K562 (cell line): ENCODE measurements around the gene EXOC4. TPM values are rescaled to one million over a fixed set of nuclear protein-coding genes. Genes with fewer than 3 reads are reported as not detected.

ENCODE experiments used
- ATF4 ChIP-seq: fragments of 450-650 bp; formaldehyde crosslinking; IDR thresholded peaks from 2 replicates; pipeline ENCODE4 v1.4.0; 2022; ENCODE audit warnings: mild to moderate bottlenecking, moderate library complexity
- CREM ChIP-seq: IDR thresholded peaks from 2 replicates; pipeline ENCODE4 v1.6.1; 2014; ENCODE audit warnings: antibody characterized with exemption, low read depth
- EWSR1 ChIP-seq: fragments of 450-650 bp; IDR thresholded peaks from 2 replicates; pipeline ENCODE4 v1.6.1; 2018; ENCODE audit warnings: borderline replicate concordance, mild to moderate bottlenecking, low read depth, moderate library complexity; ENCODE audit not compliant: partially characterized antibody
- HNRNPLL ChIP-seq: fragments of 200-400 bp; formaldehyde crosslinking; IDR thresholded peaks from 2 replicates; pipeline ENCODE4 v1.6.1; 2017; ENCODE audit warnings: low read length, low read depth, mild to moderate bottlenecking; ENCODE audit not compliant: poor library complexity, severe bottlenecking
- MAZ ChIP-seq, 2 experiments: fragments of 450-650 bp in 1 of 2; sonication (generic) in 1 of 2; formaldehyde crosslinking; IDR thresholded peaks in 1 of 2; conservative IDR thresholded peaks in 1 of 2; 2 replicates each; pipeline versions ENCODE4 v1.4.0 to v1.5.0; 2020; ENCODE audit warnings: mild to moderate bottlenecking in 1 of 2, missing genetic modification reagents in 1 of 2
- NCOA6 ChIP-seq: fragments of 450-650 bp; IDR thresholded peaks from 2 replicates; pipeline ENCODE4 v1.6.1; 2017; ENCODE audit warnings: mild to moderate bottlenecking
- NFIX ChIP-seq: fragments of 250-450 bp; sonication (Bioruptor Pico); IDR thresholded peaks from 2 replicates; pipeline ENCODE4 v1.4.0; 2020; ENCODE audit warnings: low read depth, mild to moderate bottlenecking, moderate library complexity
- PHB2 ChIP-seq: fragments of 450-650 bp; IDR thresholded peaks from 2 replicates; pipeline ENCODE4 v1.6.1; 2017; ENCODE audit warnings: low read depth
- RHOXF2B ChIP-seq: fragments of 250-450 bp; sonication (Bioruptor Pico); conservative IDR thresholded peaks from 2 replicates; pipeline ENCODE4 v1.5.1; 2021
- SMARCA4 ChIP-seq: fragments of 450-650 bp; IDR thresholded peaks from 2 replicates; pipeline ENCODE4 v1.6.1; 2016
- TAF1 ChIP-seq: IDR thresholded peaks from 2 replicates; pipeline ENCODE4 v1.6.1; 2011; ENCODE audit warnings: mild to moderate bottlenecking, low read length, moderate library complexity; ENCODE audit not compliant: insufficient read depth, control insufficient read depth, severe bottlenecking; ENCODE audit errors: extremely low read depth
- TAF7 ChIP-seq: fragments of 450-650 bp; IDR thresholded peaks from 2 replicates; pipeline ENCODE4 v1.6.1; 2016; ENCODE audit warnings: missing genetic modification characterization, missing compliant biosample characterization
- TARDBP ChIP-seq: fragments of 450-650 bp; IDR thresholded peaks from 2 replicates; pipeline ENCODE4 v1.6.1; 2016
- THRA ChIP-seq: fragments of 450-650 bp; IDR thresholded peaks from 2 replicates; pipeline ENCODE4 v1.6.1; 2017; ENCODE audit warnings: mild to moderate bottlenecking, moderate library complexity
- ZFP36 ChIP-seq: fragments of 150-350 bp; IDR thresholded peaks from 2 replicates; pipeline ENCODE4 v1.6.1; 2018; ENCODE audit warnings: low read length, low read depth; ENCODE audit not compliant: partially characterized antibody
- ZNF407 ChIP-seq: fragments of 450-650 bp; IDR thresholded peaks from 2 replicates; pipeline ENCODE4 v1.6.1; 2016; ENCODE audit warnings: low read depth
- ZNF41 ChIP-seq: fragments of 250-450 bp; sonication (Bioruptor Pico); conservative IDR thresholded peaks from 2 replicates; pipeline ENCODE4 v1.4.0; 2020; ENCODE audit warnings: mild to moderate bottlenecking
- ZNF696 ChIP-seq: fragments of 250-450 bp; sonication (Bioruptor Pico); conservative IDR thresholded peaks from 2 replicates; pipeline ENCODE4 v1.4.0; 2020; ENCODE audit warnings: mild to moderate bottlenecking, moderate library complexity
- polyA plus RNA-seq, 8 experiments: library from polyadenylated mRNA; depleted of rRNA in 4 of 8; stranded (reverse) in 5 of 8; unstranded in 3 of 8; fragments of >200 nt; fragmentation: Nextera tagmentation in 2 of 8; fragmentation: Illumina TruSeq in 1 of 8; extraction: Ambion mirVana in 2 of 8; extraction: Trizol in 1 of 8; gene quantifications; 2 replicates each; pipeline versions ENCODE4 v1.2.1 to v1.2.3, GENCODE V29; 2011 to 2014; ENCODE audit warnings: inconsistent platforms in 1 of 8, missing spikeins in 1 of 8
- total RNA-seq, 7 experiments: library from RNA; depleted of rRNA in 6 of 7; stranded (reverse); fragments of >200 nt in 6 of 7; fragmentation: Illumina TruSeq in 2 of 7; extraction: Trizol in 2 of 7; gene quantifications; 2 replicates each; pipeline versions ENCODE4 v1.2.1 to v1.2.3, GENCODE V29; 2011 to 2021; ENCODE audit warnings: low replicate concordance in 1 of 7

Gene EXOC4
- total and polyA plus RNA-seq, 9 of the 15 experiments (the other 6 are each of a cell fraction or from before 2014, with no cell fraction given): 18.5 to 73.1 (median 46.6) TPM

GRCh38 chr7:133354546-133355324, 101.9 kb downstream of the EXOC4 start (continued):
- TF ChIP-seq NCOA6 (no peak), THRA (0 out of 2 replicates have a peak, but pooled peaks have one; percentile 19), ZNF407 (no peak), ZNF41 (CRISPR knock-in tag) (no peak), TARDBP (no peak), ATF4 (CRISPR knock-in tag) (0 out of 2 replicates have a peak, but pooled peaks have one; percentile 53), NFIX (no peak), ZFP36 (no peak), RHOXF2B (CRISPR knock-in tag) (no peak), CREM (no peak), SMARCA4 (peak; percentile 11; the same call in 1 of the 2 replicates), TAF1 (no peak), EWSR1 (no peak), MAZ (CRISPR knock-in tag; conservative IDR thresholded peaks at IDR 0.05 in 1 of 2, IDR thresholded peaks at IDR 0.05 in 1 of 2) (no peak; a peak in 1 of 4 replicates), HNRNPLL (no peak), PHB2 (no peak), TAF7 (tag) (0 out of 2 replicates have a peak, but pooled peaks have one; percentile 52), ZNF696 (CRISPR knock-in tag) (no peak)
